Fibroblast of lung (primary cell): ENCODE data around the gene VAPB. TPM values are rescaled to one million over a fixed set of nuclear protein-coding genes. Genes with fewer than 3 reads are reported as not detected.
A peak's percentile ranks its signal among the peaks of the same experiment; 100 is the strongest.

ENCODE experiments used
- DNase-seq, 2 donors: peaks; one replicate each; pipeline versions ENCODE4 v3.0.0 to v3.0.0-alpha.2; 2010; ENCODE audit warnings: low read depth in 2 of 2
- H2AFZ ChIP-seq: 2 replicates; pipeline ENCODE4 v1.5.1; 2012; ENCODE audit warnings: low read length, control low read depth, inconsistent platforms
- H3K27ac ChIP-seq: 2 replicates; pipeline ENCODE4 v1.5.1; 2011; ENCODE audit warnings: low read length, control low read depth; ENCODE audit not compliant: insufficient read depth
- H3K27me3 ChIP-seq: 2 replicates; pipeline ENCODE4 v1.5.1; 2011; ENCODE audit warnings: mild to moderate bottlenecking, low read length; ENCODE audit not compliant: control insufficient read depth, insufficient read depth
- H3K36me3 ChIP-seq: 2 replicates; pipeline ENCODE4 v1.5.1; 2011; ENCODE audit warnings: low read length; ENCODE audit not compliant: control insufficient read depth, insufficient read depth
- H3K4me1 ChIP-seq: 2 replicates; pipeline ENCODE4 v1.5.1; 2011; ENCODE audit warnings: low read length; ENCODE audit not compliant: control insufficient read depth, insufficient read depth; ENCODE audit errors: extremely low read depth
- H3K4me2 ChIP-seq: 2 replicates; pipeline ENCODE4 v1.5.1; 2011; ENCODE audit warnings: low read length, control low read depth; ENCODE audit not compliant: insufficient read depth; ENCODE audit errors: extremely low read depth
- H3K4me3 ChIP-seq, 4 experiments: fragments of 200-600 bp in 1 of 4; sonication (generic) in 1 of 4; replicated peaks in 1 of 4; 2 replicates each; pipeline ENCODE4 v1.5.1; 2011 to 2016; ENCODE audit warnings: low read length in 4 of 4, low read depth in 3 of 4, mild to moderate bottlenecking in 3 of 4, control low read depth in 2 of 4, inconsistent platforms in 1 of 4, mixed read lengths in 1 of 4; ENCODE audit not compliant: insufficient read depth in 1 of 4; ENCODE audit errors: control extremely low read depth in 1 of 4
- H3K79me2 ChIP-seq: 2 replicates; pipeline ENCODE4 v1.5.1; 2012; ENCODE audit warnings: mild to moderate bottlenecking, low read length, inconsistent platforms; ENCODE audit not compliant: control insufficient read depth, insufficient read depth
- H3K9ac ChIP-seq: 2 replicates; pipeline ENCODE4 v1.5.1; 2011; ENCODE audit warnings: mild to moderate bottlenecking, low read length, control low read depth; ENCODE audit not compliant: insufficient read depth
- H3K9me3 ChIP-seq: 2 replicates; pipeline ENCODE4 v1.5.1; 2012; ENCODE audit warnings: low read depth, low read length; ENCODE audit not compliant: control insufficient read depth, insufficient read depth
- H4K20me1 ChIP-seq: 2 replicates; pipeline ENCODE4 v1.5.1; 2011; ENCODE audit warnings: low read length; ENCODE audit not compliant: control insufficient read depth, insufficient read depth; ENCODE audit errors: extremely low read depth
- EZH2 ChIP-seq: IDR thresholded peaks from 2 replicates; pipeline ENCODE4 v1.5.1; 2012; ENCODE audit warnings: low read length, control low read depth, mild to moderate bottlenecking; ENCODE audit errors: missing control alignments
- polyA plus RNA-seq, 2 donors: library from polyadenylated mRNA; depleted of rRNA in 1 of 2; stranded (reverse) in 1 of 2; unstranded in 1 of 2; fragments of >200 nt; gene quantifications; 2 replicates each; pipeline ENCODE4 v1.2.1, GENCODE V29; 2011 to 2012; ENCODE audit warnings: missing spikeins in 1 of 2
- total RNA-seq: library from RNA; depleted of rRNA; stranded (reverse); fragments of >200 nt; gene quantifications from 2 replicates; pipeline ENCODE4 v1.2.1, GENCODE V29; 2014
- TF ChIP-seq, protein P1 (sequence below), 2 donors: IDR thresholded peaks in 1 of 2; conservative IDR thresholded peaks in 1 of 2; 1 replicate in 1 of 2; 2 replicates in 1 of 2; pipeline ENCODE4 v1.5.1; 2011 to 2012; ENCODE audit warnings: low read length in 2 of 2, control low read depth in 1 of 2, inconsistent platforms in 1 of 2, low read depth in 1 of 2, mild to moderate bottlenecking in 1 of 2

Gene VAPB
- total and polyA plus RNA-seq, 2 donors (not counting 1 experiment from before 2014, with no cell fraction given): 13.0 to 43.7 TPM

DNA sequence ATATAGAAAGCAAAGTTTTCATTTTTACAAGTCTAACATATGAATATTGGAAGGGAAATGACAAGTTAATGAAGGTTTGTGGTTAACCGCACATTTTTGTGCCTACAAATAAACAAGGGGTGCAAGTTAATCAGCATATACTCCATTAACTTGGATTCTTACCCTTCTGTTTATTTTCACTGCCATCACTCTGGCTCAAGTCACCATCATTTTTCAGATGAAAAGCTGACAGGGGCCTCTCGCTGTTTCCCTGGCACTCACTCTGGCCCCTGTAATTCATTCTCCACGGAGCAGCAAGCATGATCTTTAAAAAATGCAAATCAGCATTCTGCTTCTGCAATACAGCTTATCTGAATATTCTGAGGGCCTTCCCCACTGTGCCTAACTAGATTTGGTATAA lies 96.4 kb downstream of the VAPB start:
- Histone ChIP-seq H3K27me3 (peaks cover 3% of the 10 kb centered on the region), H3K27ac (no peak overlapping the region), H3K9me3 (no peaks in the 10 kb centered on the region), H3K79me2 (no peaks in the 10 kb centered on the region), H3K4me1 (no peaks in the 10 kb centered on the region), H4K20me1 (no peaks in the 10 kb centered on the region), H3K4me2 (no peak overlapping the region), H2AFZ (no peak overlapping the region), H3K4me3 (no peak overlapping the region), H3K36me3 (no peaks in the 10 kb centered on the region), H3K9ac (no peak overlapping the region)
- no peak for TF ChIP-seq EZH2
- TF ChIP-seq, protein P1, sequence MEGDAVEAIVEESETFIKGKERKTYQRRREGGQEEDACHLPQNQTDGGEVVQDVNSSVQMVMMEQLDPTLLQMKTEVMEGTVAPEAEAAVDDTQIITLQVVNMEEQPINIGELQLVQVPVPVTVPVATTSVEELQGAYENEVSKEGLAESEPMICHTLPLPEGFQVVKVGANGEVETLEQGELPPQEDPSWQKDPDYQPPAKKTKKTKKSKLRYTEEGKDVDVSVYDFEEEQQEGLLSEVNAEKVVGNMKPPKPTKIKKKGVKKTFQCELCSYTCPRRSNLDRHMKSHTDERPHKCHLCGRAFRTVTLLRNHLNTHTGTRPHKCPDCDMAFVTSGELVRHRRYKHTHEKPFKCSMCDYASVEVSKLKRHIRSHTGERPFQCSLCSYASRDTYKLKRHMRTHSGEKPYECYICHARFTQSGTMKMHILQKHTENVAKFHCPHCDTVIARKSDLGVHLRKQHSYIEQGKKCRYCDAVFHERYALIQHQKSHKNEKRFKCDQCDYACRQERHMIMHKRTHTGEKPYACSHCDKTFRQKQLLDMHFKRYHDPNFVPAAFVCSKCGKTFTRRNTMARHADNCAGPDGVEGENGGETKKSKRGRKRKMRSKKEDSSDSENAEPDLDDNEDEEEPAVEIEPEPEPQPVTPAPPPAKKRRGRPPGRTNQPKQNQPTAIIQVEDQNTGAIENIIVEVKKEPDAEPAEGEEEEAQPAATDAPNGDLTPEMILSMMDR (conservative IDR thresholded peaks at IDR 0.05 in 1 of 2, IDR thresholded peaks at IDR 0.05 in 1 of 2; ENCODE audit: low read depth in 1 of 2, low read length in 2 of 2): no peak
- peak in 1 of 2 donors; percentile 92 for DNase-seq

DNA sequence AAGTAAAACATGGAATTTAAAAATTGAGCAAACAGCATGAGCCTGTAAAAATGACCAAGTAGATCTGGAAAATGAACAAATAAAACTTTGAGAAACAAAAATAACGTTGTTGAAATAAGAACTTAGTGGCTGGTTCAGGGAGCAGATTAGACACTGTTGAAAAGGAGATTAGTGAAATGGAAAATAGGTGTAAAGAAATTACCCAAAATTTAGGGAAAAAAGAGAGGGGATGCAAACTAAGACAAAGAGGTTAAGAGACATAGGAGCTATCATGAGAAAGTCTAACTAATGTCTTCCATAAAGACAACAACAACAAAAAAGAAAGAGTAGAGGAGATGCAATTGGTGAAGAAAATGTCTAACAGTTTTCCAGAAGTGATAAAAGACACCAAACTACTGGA lies 97.2 kb downstream of the VAPB start:
- no peaks in the 10 kb centered on the region for H3K4me1 ChIP-seq
- TF ChIP-seq, protein P1 (conservative IDR thresholded peaks at IDR 0.05 in 1 of 2, IDR thresholded peaks at IDR 0.05 in 1 of 2; ENCODE audit: low read depth in 1 of 2, low read length in 2 of 2): no peak
- no peak for TF ChIP-seq EZH2

DNA sequence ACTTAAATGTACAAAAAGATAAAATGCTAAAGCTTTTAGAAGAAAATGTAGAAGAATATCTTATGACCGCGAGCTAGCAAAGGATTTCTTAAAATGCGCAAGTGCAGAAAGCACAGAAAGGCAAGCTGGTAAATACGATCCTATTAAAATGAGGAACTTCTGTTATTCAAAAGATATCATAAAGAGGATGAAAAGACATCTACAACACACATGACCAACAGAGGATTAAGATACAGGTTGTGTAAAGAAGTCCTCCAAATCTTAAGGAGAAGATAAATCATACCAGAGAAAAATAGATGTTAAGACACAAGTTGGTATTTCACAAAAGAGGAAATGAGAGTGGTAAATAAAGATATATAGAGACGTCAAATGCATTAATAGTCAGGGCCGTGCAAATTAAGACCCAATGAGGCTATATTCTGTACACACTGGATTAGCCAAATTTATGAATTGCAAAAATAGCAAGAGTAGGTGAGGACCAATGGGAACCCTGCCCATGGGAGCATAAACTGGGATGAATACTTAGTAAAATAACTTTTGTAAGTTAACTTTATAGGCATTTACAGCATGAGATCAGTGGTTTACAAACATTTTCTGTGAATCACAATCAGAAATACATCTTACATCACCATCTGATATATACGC lies 103.2 kb downstream of the VAPB start:
- Histone ChIP-seq H3K4me3 (no peak overlapping the region), H3K4me2 (no peak overlapping the region), H3K27ac (no peak overlapping the region), H4K20me1 (no peaks in the 10 kb centered on the region), H3K9ac (no peak overlapping the region), H3K79me2 (no peaks in the 10 kb centered on the region), H3K4me1 (no peaks in the 10 kb centered on the region), H3K27me3 (no peaks in the 10 kb centered on the region), H3K36me3 (no peaks in the 10 kb centered on the region), H3K9me3 (no peaks in the 10 kb centered on the region), H2AFZ (no peak overlapping the region)
- TF ChIP-seq, protein P1 (conservative IDR thresholded peaks at IDR 0.05 in 1 of 2, IDR thresholded peaks at IDR 0.05 in 1 of 2; ENCODE audit: low read depth in 1 of 2, low read length in 2 of 2): no peak
- TF ChIP-seq EZH2: no peak
- DNase-seq: no peak

More for the DNA sequence above, 97.2 kb downstream of the VAPB start:
- DNase-seq: no peak
- Histone ChIP-seq H3K36me3 (no peaks in the 10 kb centered on the region), H3K9me3 (no peaks in the 10 kb centered on the region), H3K27ac (no peak overlapping the region), H3K4me3 (no peak overlapping the region), H3K79me2 (no peaks in the 10 kb centered on the region), H4K20me1 (no peaks in the 10 kb centered on the region), H2AFZ (no peak overlapping the region), H3K4me2 (no peak overlapping the region), H3K9ac (no peak overlapping the region), H3K27me3 (no peaks in the 10 kb centered on the region)
